Measurements from ENCODE around the gene FAM107B.
A peak's percentile ranks its signal among the peaks of the same experiment; 100 is the strongest.
"Not testable (repeated sequence)": the region's sequence is repeated elsewhere in the genome, so short reads cannot be mapped to it uniquely, and the experiment has no call there.

FAM107B gene

GRCh38 chr10:14594878-14595525, 179.7 kb downstream of the FAM107B start:
- DNase-seq, result no peak

- no peak for DNase-seq
Measured at GRCh38 chr10:14593806-14594205, 180.9 kb downstream of the FAM107B start.

GRCh38 chr10:14592566-14592965, 182.1 kb downstream of the FAM107B start:
- DNase-seq, result no peak

- no peak for DNase-seq
Measured at GRCh38 chr10:14592026-14592425, 182.7 kb downstream of the FAM107B start.

GRCh38 chr10:14588938-14589294, 185.8 kb downstream of the FAM107B start:
- DNase-seq, result not testable (repeated sequence)

- peak; percentile 48 for DNase-seq
Measured at GRCh38 chr10:14588084-14588937, 186.4 kb downstream of the FAM107B start.

- DNase-seq, result peak; percentile 56
Measured at GRCh38 chr10:14587540-14588083, 187.1 kb downstream of the FAM107B start.

GRCh38 chr10:14586901-14587300, 187.8 kb downstream of the FAM107B start:
- peak; percentile 88 for DNase-seq

GRCh38 chr10:14585287-14586193, 189.2 kb downstream of the FAM107B start:
- no peak for DNase-seq

GRCh38 chr10:14584661-14585060, 190.0 kb downstream of the FAM107B start:
- DNase-seq, result peak; percentile 63

GRCh38 chr10:14583967-14584366, 190.7 kb downstream of the FAM107B start:
- no peak for DNase-seq

- DNase-seq, result peak; percentile 90
Measured at GRCh38 chr10:14583252-14583651, 191.4 kb downstream of the FAM107B start.

GRCh38 chr10:14581553-14582321, 193.0 kb downstream of the FAM107B start:
- DNase-seq, result no peak

GRCh38 chr10:14580671-14581332, 193.9 kb downstream of the FAM107B start:
- DNase-seq, result no peak

- DNase-seq, result no peak
Measured at GRCh38 chr10:14579405-14579804, 195.3 kb downstream of the FAM107B start.

GRCh38 chr10:14578060-14578952, 196.4 kb downstream of the FAM107B start:
- no peak for DNase-seq

- DNase-seq, result no peak
Measured at GRCh38 chr10:14574885-14575284, 199.8 kb downstream of the FAM107B start.

- no peak for DNase-seq
Measured at GRCh38 chr10:14574291-14574690, 200.4 kb downstream of the FAM107B start.

GRCh38 chr10:14573666-14574261, 200.9 kb downstream of the FAM107B start:
- DNase-seq, result no peak

- DNase-seq, result no peak
Measured at GRCh38 chr10:14572811-14573210, 201.9 kb downstream of the FAM107B start.
